HEK293T (cell line): ENCODE data around the gene BRD2.

Source experiments
- BHLHE40 ChIP-seq: fragments of 450-650 bp; IDR thresholded peaks from 2 replicates; pipeline ENCODE4 v1.6.1; 2016; ENCODE audit warnings: mild to moderate bottlenecking, moderate library complexity, borderline replicate concordance
- FOXK2 ChIP-seq: fragments of 450-650 bp; IDR thresholded peaks from 2 replicates; pipeline ENCODE4 v1.6.1; 2016; ENCODE audit warnings: mild to moderate bottlenecking
- SP1 ChIP-seq: fragments of 450-650 bp; IDR thresholded peaks from 2 replicates; pipeline ENCODE4 v1.6.1; 2017
- SUZ12 ChIP-seq: fragments of 450-650 bp; IDR thresholded peaks from 2 replicates; pipeline ENCODE4 v1.6.1; 2016; ENCODE audit warnings: mild to moderate bottlenecking
- TARDBP ChIP-seq: fragments of 450-650 bp; IDR thresholded peaks from 2 replicates; pipeline ENCODE4 v1.6.1; 2016

GRCh38 chr6:32964776-32965175 lies 3.6 kb upstream of the BRD2 start:
- no peak for TF ChIP-seq TARDBP
- TF ChIP-seq SUZ12, result no peak
- no peak for TF ChIP-seq BHLHE40
- TF ChIP-seq SP1, result no peak
- TF ChIP-seq FOXK2, result no peak
